H1 (cell line): ENCODE results near the gene TADA2B. TPM values are rescaled to one million over a fixed set of nuclear protein-coding genes. Genes with fewer than 3 reads are reported as not detected.

Experiments used
- CTCF ChIA-PET: fragments of 300-600 bp; sonication (Branson Sonifier 250); formaldehyde crosslinking; loops from one replicate; lab custom pipeline; 2021; ENCODE audit not compliant: partially characterized antibody; lab: Charles Lee
- POLR2A ChIA-PET: fragments of 300-600 bp; sonication (Branson Sonifier 250); formaldehyde crosslinking; loops from one replicate; lab custom pipeline; 2021; ENCODE audit warnings: inconsistent platforms; ENCODE audit not compliant: partially characterized antibody; lab: Charles Lee
- DNase-seq, 2 experiments: peaks; one replicate each; pipeline versions ENCODE4 v3.0.0 to v3.0.0-alpha.2; 2010 to 2022; ENCODE audit warnings: low spot score in 2 of 2, low read depth in 1 of 2, mixed read lengths in 1 of 2
- FAIRE-seq: peaks from 2 replicates; lab custom pipeline; 2011; peaks lifted over from hg19 to GRCh38; lab: Jason Lieb, UNC
- H2AFZ ChIP-seq: 2 replicates; pipeline ENCODE4 v1.8.1; 2012; ENCODE audit warnings: low read length, inconsistent platforms
- H2AK5ac ChIP-seq: 2 replicates; pipeline ENCODE4 v1.6.1; 2013; ENCODE audit warnings: low read depth, low read length
- H2BK120ac ChIP-seq: replicated peaks from 2 replicates; pipeline ENCODE3; 2013; ENCODE audit warnings: low read depth, low read length, inconsistent platforms
- H2BK12ac ChIP-seq: 2 replicates; pipeline ENCODE4 v1.6.1; 2013; ENCODE audit warnings: low read depth, low read length
- H2BK15ac ChIP-seq: 2 replicates; pipeline ENCODE4 v1.6.1; 2013; ENCODE audit warnings: low read length
- H2BK20ac ChIP-seq: 2 replicates; pipeline ENCODE4 v1.6.1; 2013; ENCODE audit warnings: low read length
- H2BK5ac ChIP-seq: 2 replicates; pipeline ENCODE4 v1.6.1; 2013; ENCODE audit warnings: low read depth, low read length
- H3K14ac ChIP-seq: 2 replicates; pipeline ENCODE4 v1.6.1; 2013; ENCODE audit warnings: inconsistent platforms; ENCODE audit not compliant: insufficient read length
- H3K18ac ChIP-seq: 2 replicates; pipeline ENCODE4 v1.6.1; 2013; ENCODE audit warnings: low read length; ENCODE audit errors: extremely low read depth
- H3K23ac ChIP-seq: 2 replicates; pipeline ENCODE4 v1.6.1; 2013; ENCODE audit warnings: inconsistent platforms; ENCODE audit not compliant: insufficient read length
- H3K23me2 ChIP-seq: 2 replicates; pipeline ENCODE4 v1.6.1; 2013; ENCODE audit warnings: low read depth, low read length
- H3K27ac ChIP-seq: 2 replicates; pipeline ENCODE4 v1.6.1; 2011; ENCODE audit warnings: low read depth, low read length, inconsistent platforms
- H3K27me3 ChIP-seq, 4 experiments: replicated peaks in 1 of 4; 1 replicate in 1 of 4; 2 replicates in 3 of 4; pipeline versions ENCODE4 v1.6.1 to v1.8.1; 2011 to 2013; ENCODE audit warnings: low read length in 3 of 4, mild to moderate bottlenecking in 3 of 4, inconsistent platforms in 2 of 4, mixed read lengths in 2 of 4, moderate library complexity in 1 of 4; ENCODE audit not compliant: control insufficient read depth in 3 of 4, insufficient read depth in 3 of 4; ENCODE audit errors: extremely low read depth in 1 of 4
- H3K36me3 ChIP-seq, 4 experiments: 2 replicates each; pipeline versions ENCODE4 v1.6.1 to v1.8.1; 2011 to 2013; ENCODE audit warnings: mild to moderate bottlenecking in 4 of 4, low read length in 3 of 4, moderate library complexity in 2 of 4, control low read depth in 1 of 4, inconsistent platforms in 1 of 4; ENCODE audit not compliant: insufficient read depth in 4 of 4, control insufficient read depth in 2 of 4
- H3K4ac ChIP-seq: replicated peaks from 2 replicates; pipeline ENCODE3; 2013; ENCODE audit warnings: low read length, low read depth, mixed read lengths, inconsistent platforms; ENCODE audit not compliant: insufficient read length
- H3K4me1 ChIP-seq, 4 experiments: replicated peaks in 1 of 4; 1 replicate in 1 of 4; 2 replicates in 3 of 4; pipeline versions ENCODE4 v1.6.1 to v1.8.1; 2011 to 2013; ENCODE audit warnings: low read length in 3 of 4, inconsistent platforms in 2 of 4, mixed read lengths in 1 of 4; ENCODE audit not compliant: insufficient read depth in 4 of 4, control insufficient read depth in 3 of 4
- H3K4me2 ChIP-seq, 2 experiments: 2 replicates each; pipeline versions ENCODE4 v1.6.1 to v1.8.1; 2011 to 2013; ENCODE audit warnings: low read depth in 2 of 2, low read length in 2 of 2, control low read depth in 1 of 2, inconsistent platforms in 1 of 2, mild to moderate bottlenecking in 1 of 2; ENCODE audit not compliant: insufficient read depth in 1 of 2
- H3K4me3 ChIP-seq, 4 experiments: fragments of 200-600, 300-600 bp in 1 of 4; sonication (generic), shearing (Covaris generic), sonication (Bioruptor Twin) in 1 of 4; 2 replicates each; pipeline versions ENCODE4 v1.5.1 to v1.8.1; 2011 to 2016; ENCODE audit warnings: low read length in 4 of 4, low read depth in 3 of 4, control low read depth in 2 of 4, inconsistent platforms in 2 of 4, mild to moderate bottlenecking in 2 of 4, mixed read lengths in 1 of 4, moderate library complexity in 1 of 4; ENCODE audit not compliant: insufficient read depth in 2 of 4; ENCODE audit errors: extremely low read depth in 1 of 4
- H3K56ac ChIP-seq: replicated peaks from 2 replicates; pipeline ENCODE3; 2013; ENCODE audit warnings: low read depth, mild to moderate bottlenecking, mixed read lengths, low read length, inconsistent platforms; ENCODE audit not compliant: insufficient read length
- H3K79me1 ChIP-seq: 2 replicates; pipeline ENCODE4 v1.6.1; 2013; ENCODE audit warnings: low read depth, low read length, control low read depth
- H3K79me2 ChIP-seq, 2 experiments: 2 replicates each; pipeline versions ENCODE4 v1.6.1 to v1.8.1; 2012 to 2013; ENCODE audit warnings: low read length in 2 of 2, mild to moderate bottlenecking in 2 of 2, inconsistent platforms in 1 of 2; ENCODE audit not compliant: insufficient read depth in 2 of 2, control insufficient read depth in 1 of 2
- H3K9ac ChIP-seq, 4 experiments: replicated peaks in 1 of 4; 1 replicate in 1 of 4; 2 replicates in 3 of 4; pipeline versions ENCODE4 v1.6.1 to v1.8.1; 2011 to 2013; ENCODE audit warnings: low read depth in 3 of 4, low read length in 3 of 4, control low read depth in 2 of 4, mild to moderate bottlenecking in 2 of 4, moderate library complexity in 2 of 4, inconsistent platforms in 1 of 4; ENCODE audit errors: extremely low read depth in 1 of 4
- H3K9me3 ChIP-seq, 2 experiments: 2 replicates each; pipeline versions ENCODE4 v1.6.1 to v1.8.1; 2012 to 2013; ENCODE audit warnings: mild to moderate bottlenecking in 2 of 2, moderate library complexity in 2 of 2, control low read depth in 1 of 2, inconsistent platforms in 1 of 2, low read depth in 1 of 2, low read length in 1 of 2, mixed read lengths in 1 of 2; ENCODE audit not compliant: insufficient read depth in 2 of 2
- H4K20me1 ChIP-seq, 2 experiments: replicated peaks in 1 of 2; 2 replicates each; pipeline versions ENCODE3 to v1.8.1; 2011 to 2013; ENCODE audit warnings: inconsistent platforms in 2 of 2, low read length in 2 of 2, mild to moderate bottlenecking in 1 of 2; ENCODE audit not compliant: insufficient read depth in 2 of 2, control insufficient read depth in 1 of 2
- H4K5ac ChIP-seq: 2 replicates; pipeline ENCODE4 v1.6.1; 2013; ENCODE audit warnings: low read length, low read depth, mixed read lengths, inconsistent platforms; ENCODE audit not compliant: insufficient read length
- H4K8ac ChIP-seq: 2 replicates; pipeline ENCODE4 v1.8.0; 2013; ENCODE audit warnings: mild to moderate bottlenecking, moderate library complexity, low read length, inconsistent platforms; ENCODE audit not compliant: insufficient read depth; ENCODE audit errors: extremely low read depth
- H4K91ac ChIP-seq: replicated peaks from 2 replicates; pipeline ENCODE3; 2013; ENCODE audit warnings: low read length, mixed read lengths, inconsistent platforms; ENCODE audit not compliant: insufficient read length
- BACH1 ChIP-seq: IDR thresholded peaks from 2 replicates; pipeline ENCODE4 v1.6.1; 2012; ENCODE audit warnings: low read length, improper control_type of control experiment
- BRCA1 ChIP-seq: IDR thresholded peaks from 2 replicates; pipeline ENCODE4 v1.6.1; 2012; ENCODE audit warnings: low read depth, low read length, improper control_type of control experiment
- EGR1 ChIP-seq: IDR thresholded peaks from 2 replicates; pipeline ENCODE4 v1.6.1; 2011; ENCODE audit warnings: low read depth, low read length, borderline replicate concordance
- GTF2F1 ChIP-seq: IDR thresholded peaks from 2 replicates; pipeline ENCODE4 v1.6.1; 2012; ENCODE audit warnings: low read depth, low read length, improper control_type of control experiment, borderline replicate concordance
- HDAC2 ChIP-seq, 2 experiments: fragments of 300-600 bp in 1 of 2; sonication (generic) in 1 of 2; IDR thresholded peaks; 2 replicates each; pipeline ENCODE4 v1.6.1; 2011 to 2012; ENCODE audit warnings: low read depth in 2 of 2, low read length in 2 of 2, mild to moderate bottlenecking in 2 of 2, moderate library complexity in 2 of 2, borderline replicate concordance in 1 of 2, inconsistent platforms in 1 of 2
- HDAC6 ChIP-seq: IDR thresholded peaks from one replicate; pipeline ENCODE4 v1.7.1; 2012; ENCODE audit warnings: low read depth, mild to moderate bottlenecking, inconsistent platforms, low read length, moderate library complexity
- SUZ12 ChIP-seq: fragments of 200-600 bp; sonication (generic); IDR thresholded peaks from 2 replicates; pipeline ENCODE4 v1.6.1; 2012; ENCODE audit warnings: mild to moderate bottlenecking, inconsistent platforms, low read length, moderate library complexity, mixed read lengths
- WGBS, 2 experiments: shearing (Covaris generic) in 1 of 2; methylation state at CpG; one replicate each; pipeline versions ENCODE4 v1.1.6 to v1.1.7; 2013 to 2015; ENCODE audit warnings: low lambda C conversion rate in 2 of 2, mixed read lengths in 2 of 2, inconsistent platforms in 1 of 2, low coverage in 1 of 2, missing lambda C conversion rate in 1 of 2; ENCODE audit not compliant: insufficient replicate concordance in 2 of 2, insufficient coverage in 1 of 2, insufficient read length in 1 of 2; ENCODE audit errors: extremely low coverage in 1 of 2, missing lambda C conversion rate in 1 of 2; 5-methylcytosine and 5-hydroxymethylcytosine counted together
- polyA plus RNA-seq, 7 experiments: library from polyadenylated mRNA; depleted of rRNA in 3 of 7; stranded (reverse) in 5 of 7; unstranded in 2 of 7; fragments of >200 nt in 5 of 7; fragments of 200-250 nt in 2 of 7; gene quantifications; 1 replicate in 5 of 7; 2 replicates in 1 of 7; 4 replicates in 1 of 7; pipeline versions ENCODE4 v1.2.1 to v1.2.3, GENCODE V29; 2011 to 2013; ENCODE audit warnings: missing spikeins in 2 of 7, mixed read lengths in 2 of 7
- total RNA-seq: library from RNA; stranded (reverse); fragmentation: NEBNext Ultra II Directional; extraction: Animal tissue kit (Norgen Biotek cat#: 25700); gene quantifications from 2 replicates; pipeline ENCODE4 v1.2.1, GENCODE V29; 2021
- TF ChIP-seq, protein P1 (sequence below): IDR thresholded peaks from 2 replicates; pipeline ENCODE4 v1.6.1; 2011; ENCODE audit warnings: low read length, improper control_type of control experiment

The TADA2B gene
- total and polyA plus RNA-seq, 2 of the 8 experiments (the other 6 are each of a cell fraction or from before 2014, with no cell fraction given) = 5.7 to 12.1 TPM

DNA sequence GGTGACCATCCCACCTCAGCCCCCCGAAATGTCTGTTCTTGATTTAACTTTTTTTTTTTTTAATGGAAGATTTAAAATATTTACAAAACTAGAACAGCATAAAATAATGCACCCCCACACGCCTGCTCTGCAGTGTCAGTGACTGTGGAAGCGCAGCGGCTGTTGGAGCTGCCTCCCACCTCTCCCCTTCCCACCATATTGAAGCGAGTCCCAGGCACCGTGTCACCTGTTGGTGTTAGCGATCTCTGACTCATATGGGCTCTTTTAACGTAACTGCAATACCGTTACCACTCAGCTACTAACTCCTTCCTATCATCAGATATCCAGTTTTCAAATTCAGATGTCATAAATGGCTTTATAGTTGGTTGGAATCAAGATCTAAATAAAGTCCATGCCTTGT lies 17.1 kb upstream of the TADA2B start:
- H2BK12ac ChIP-seq = no peak overlapping the region
- H2BK120ac ChIP-seq = no peak overlapping the region
- H3K9me3 ChIP-seq = no peaks in the 10 kb centered on the region
- no peak overlapping the region for H4K8ac ChIP-seq
- H3K4me3 ChIP-seq = no peak overlapping the region
- H2AK5ac ChIP-seq = no peak overlapping the region
- H4K5ac ChIP-seq = no peak overlapping the region
- no peaks in the 10 kb centered on the region; a peak in 1 of 7 replicates for H3K4me1 ChIP-seq
- CTCF ChIA-PET = interaction anchor here (1.2 kb wide), 1 partner anchor 22 kb away, joined by 3 read pairs; no protein-coding TSS in a partner anchor
- H2BK20ac ChIP-seq = no peak overlapping the region
- FAIRE-seq (no peak), DNase-seq (no peak)
- H3K9ac ChIP-seq = no peak overlapping the region
- no peaks in the 10 kb centered on the region for H3K27me3 ChIP-seq
- H3K14ac ChIP-seq = no peak overlapping the region
- no peak overlapping the region for H3K23ac ChIP-seq
- peaks cover 0 to 36% (median 16%) of the 10 kb centered on the region in 4 experiments; a peak in 6 of 8 replicates for H3K36me3 ChIP-seq
- H2BK15ac ChIP-seq = no peak overlapping the region
- WGBS, 2 experiments = 95% methylated on average over 9 of the region's 9 CpGs; no CpG with 5 or more reads in 1 of the 2 experiments
- no peak overlapping the region for H2AFZ ChIP-seq
- no peak overlapping the region for H3K18ac ChIP-seq
- no peak for TF ChIP-seq SUZ12
- TF ChIP-seq, protein P1, sequence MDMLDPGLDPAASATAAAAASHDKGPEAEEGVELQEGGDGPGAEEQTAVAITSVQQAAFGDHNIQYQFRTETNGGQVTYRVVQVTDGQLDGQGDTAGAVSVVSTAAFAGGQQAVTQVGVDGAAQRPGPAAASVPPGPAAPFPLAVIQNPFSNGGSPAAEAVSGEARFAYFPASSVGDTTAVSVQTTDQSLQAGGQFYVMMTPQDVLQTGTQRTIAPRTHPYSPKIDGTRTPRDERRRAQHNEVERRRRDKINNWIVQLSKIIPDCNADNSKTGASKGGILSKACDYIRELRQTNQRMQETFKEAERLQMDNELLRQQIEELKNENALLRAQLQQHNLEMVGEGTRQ = no peak
- TF ChIP-seq GTF2F1 = no peak
- TF ChIP-seq BRCA1 = no peak
- TF ChIP-seq HDAC2 (IDR thresholded peaks at IDR 0.05; ENCODE audit: borderline replicate concordance in 1 of 2, low read depth in 2 of 2, low read length in 2 of 2) = no peak
- no peak for TF ChIP-seq HDAC6
- TF ChIP-seq BACH1 = no peak
- TF ChIP-seq EGR1 = no peak
- peaks cover 10% of the 10 kb centered on the region; the same call in 1 of the 2 replicates for H3K23me2 ChIP-seq
- peaks cover 5 to 26% of the 10 kb centered on the region in 2 experiments for H4K20me1 ChIP-seq
- H3K4me2 ChIP-seq = no peak overlapping the region
- H3K79me2 ChIP-seq = no peaks in the 10 kb centered on the region
- POLR2A ChIA-PET = interaction anchor here (1.2 kb wide), 1 partner anchor 41 kb away, joined by 5 read pairs; the partner anchor contains the start of gene GRPEL1
- no peak overlapping the region for H2BK5ac ChIP-seq
- no peak overlapping the region for H3K4ac ChIP-seq
- H3K79me1 ChIP-seq = peaks cover 3% of the 10 kb centered on the region; the same call in 1 of the 2 replicates
- no peak overlapping the region for H4K91ac ChIP-seq
- H3K27ac ChIP-seq = no peak overlapping the region
- H3K56ac ChIP-seq = no peak overlapping the region
